22Rv1 (cell line): ENCODE results near the gene WNT2B.

Experiments used
- H3K27ac ChIP-seq: fragments of 450-650 bp; 2 replicates; pipeline ENCODE4 v1.5.1; 2017
- CTCF ChIP-seq: fragments of 450-650 bp; IDR thresholded peaks from 2 replicates; pipeline ENCODE4 v1.5.1; 2017; ENCODE audit warnings: mild to moderate bottlenecking
- ZFX ChIP-seq: fragments of 450-650 bp; IDR thresholded peaks from 2 replicates; pipeline ENCODE4 v1.6.1; 2017; ENCODE audit warnings: antibody characterized with exemption, borderline replicate concordance

WNT2B gene

DNA sequence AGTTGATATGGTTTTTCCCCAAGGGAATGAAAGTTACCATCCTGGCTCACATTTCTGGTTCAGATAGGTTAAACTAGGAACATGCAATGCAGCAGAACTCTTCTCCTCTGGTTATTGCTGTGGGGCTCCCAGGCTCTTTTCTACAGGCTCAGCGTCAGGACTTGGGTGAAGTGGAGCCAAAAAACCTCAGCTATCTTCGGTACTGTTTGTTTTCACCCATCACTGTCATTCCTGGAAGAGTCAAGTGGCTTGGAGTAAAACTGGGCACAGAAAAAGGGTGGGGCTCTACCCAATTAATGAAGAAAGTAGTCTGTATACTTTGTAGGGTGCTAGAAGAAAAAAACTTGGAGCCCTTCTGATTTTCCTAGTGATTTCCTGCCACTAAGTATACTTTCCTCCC, 9.4 kb downstream of the WNT2B start:
- no peak overlapping the region for H3K27ac ChIP-seq
- TF ChIP-seq CTCF (no peak), ZFX (no peak)

GRCh38 chr1:112520166-112520565, 11.4 kb downstream of the WNT2B start:
- H3K27ac ChIP-seq = no peak overlapping the region
- no peak for TF ChIP-seq CTCF
- no peak for TF ChIP-seq ZFX

GRCh38 chr1:112522621-112523020, 13.9 kb downstream of the WNT2B start:
- H3K27ac ChIP-seq = no peak overlapping the region
- no peak for TF ChIP-seq CTCF
- no peak for TF ChIP-seq ZFX

- no peak overlapping the region for H3K27ac ChIP-seq
- TF ChIP-seq ZFX = no peak
- TF ChIP-seq CTCF = no peak
Observed at GRCh38 chr1:112524251-112524650, 15.5 kb downstream of the WNT2B start.

- TF ChIP-seq ZFX (no peak), CTCF (no peak)
- H3K27ac ChIP-seq = no peak overlapping the region
Observed at GRCh38 chr1:112524986-112525385, 16.2 kb downstream of the WNT2B start.

GRCh38 chr1:112527266-112528010, 18.7 kb downstream of the WNT2B start:
- no peak overlapping the region for H3K27ac ChIP-seq
- TF ChIP-seq CTCF = no peak

GRCh38 chr1:112528076-112528475, 19.3 kb downstream of the WNT2B start:
- no peak for TF ChIP-seq CTCF
- no peak for TF ChIP-seq ZFX
- H3K27ac ChIP-seq = no peak overlapping the region
